Measurements from ENCODE around the gene COASY.

GRCh38 chr17:42584880-42585279, 22.9 kb downstream of the COASY start:
- TF ChIP-seq CTCF (conservative IDR thresholded peaks at IDR 0.05; ENCODE audit: low read depth, low read length) (no peak), EZH2 (IDR thresholded peaks at IDR 0.05; ENCODE audit: borderline replicate concordance, low read depth, low read length, poor library complexity, severe bottlenecking) (no peak)
